Measurements from ENCODE around the gene CTNNA3. TPM values are rescaled to one million over a fixed set of nuclear protein-coding genes. Genes with fewer than 3 reads are reported as not detected.

CTNNA3 gene
- total RNA-seq, 2 donors from 2014 or later: 20.3 to 23.8 TPM

- DNase-seq (ENCODE audit: low spot score): no peak
- no peaks in the 10 kb centered on the region for H3K4me1 ChIP-seq
- no peaks in the 10 kb centered on the region for H3K9me3 ChIP-seq
- no peak overlapping the region for H3K27ac ChIP-seq
- H3K4me3 ChIP-seq: no peak overlapping the region
- TF ChIP-seq CTCF (IDR thresholded peaks at IDR 0.05): no peak
- H3K27me3 ChIP-seq: no peaks in the 10 kb centered on the region
- no peaks in the 10 kb centered on the region for H3K36me3 ChIP-seq
Observed at GRCh38 chr10:67629461-67629971, 66.5 kb downstream of the CTNNA3 start.

- no peak for TF ChIP-seq CTCF (IDR thresholded peaks at IDR 0.05)
- Histone ChIP-seq H3K27me3 (no peaks in the 10 kb centered on the region), H3K9me3 (no peaks in the 10 kb centered on the region), H3K4me3 (no peak overlapping the region), H3K4me1 (no peaks in the 10 kb centered on the region), H3K36me3 (no peaks in the 10 kb centered on the region), H3K27ac (no peak overlapping the region)
- DNase-seq (ENCODE audit: low spot score): no peak
Observed at GRCh38 chr10:67622984-67623383, 73.0 kb downstream of the CTNNA3 start.

- Histone ChIP-seq H3K36me3 (no peaks in the 10 kb centered on the region), H3K27ac (no peak overlapping the region), H3K9me3 (no peaks in the 10 kb centered on the region), H3K4me1 (no peaks in the 10 kb centered on the region), H3K27me3 (no peaks in the 10 kb centered on the region), H3K4me3 (no peak overlapping the region)
- no peak for DNase-seq (ENCODE audit: low spot score)
- TF ChIP-seq CTCF (IDR thresholded peaks at IDR 0.05): no peak
Observed at GRCh38 chr10:67622511-67622910, 73.5 kb downstream of the CTNNA3 start.

- Histone ChIP-seq H3K27ac (no peak overlapping the region), H3K9me3 (no peaks in the 10 kb centered on the region), H3K4me3 (no peak overlapping the region), H3K4me1 (no peaks in the 10 kb centered on the region), H3K36me3 (no peaks in the 10 kb centered on the region), H3K27me3 (no peaks in the 10 kb centered on the region)
- no peak for TF ChIP-seq CTCF (IDR thresholded peaks at IDR 0.05)
- DNase-seq (ENCODE audit: low spot score): no peak
Observed at GRCh38 chr10:67621834-67622233, 74.2 kb downstream of the CTNNA3 start.

- H3K27ac ChIP-seq: no peak overlapping the region
- no peaks in the 10 kb centered on the region for H3K9me3 ChIP-seq
- no peaks in the 10 kb centered on the region for H3K4me1 ChIP-seq
- no peak for DNase-seq (ENCODE audit: low spot score)
- no peaks in the 10 kb centered on the region for H3K36me3 ChIP-seq
- no peaks in the 10 kb centered on the region for H3K27me3 ChIP-seq
- TF ChIP-seq CTCF (IDR thresholded peaks at IDR 0.05): no peak
- no peak overlapping the region for H3K4me3 ChIP-seq
Observed at GRCh38 chr10:67618116-67618515, 77.9 kb downstream of the CTNNA3 start.

Data from right atrium auricular region (tissue), 2 donors.